GM23338 (cell line): Measurements from ENCODE around the gene FAM181B. TPM values are rescaled to one million over a fixed set of nuclear protein-coding genes. Genes with fewer than 3 reads are reported as not detected.
A peak's percentile ranks its signal among the peaks of the same experiment; 100 is the strongest.
"Not testable (repeated sequence)": the region's sequence is repeated elsewhere in the genome, so short reads cannot be mapped to it uniquely, and the experiment has no call there.

Source experiments
- ATAC-seq: fragments of 200-7000 bp; cut with Tn5 transposase; 3 replicates; pipeline ENCODE4 v1.9.1; 2020
- DNase-seq: peaks from one replicate; pipeline ENCODE4 v3.0.0-alpha.2; 2015; ENCODE audit warnings: low spot score
- H2AFZ ChIP-seq: fragments of 200-600 bp; sonication (generic); 2 replicates; pipeline ENCODE4 v1.8.0; 2016; ENCODE audit warnings: antibody characterized with exemption, mild to moderate bottlenecking, moderate library complexity
- H3F3A ChIP-seq: fragments of 200-600 bp; sonication (generic); replicated peaks from 2 replicates; pipeline ENCODE4 v1.8.0; 2017; ENCODE audit warnings: antibody characterized with exemption, mixed run types, low read depth
- H3K27ac ChIP-seq: fragments of 200-600 bp; sonication (generic); 2 replicates; pipeline ENCODE4 v1.6.1; 2016; ENCODE audit warnings: low read depth
- H3K27me3 ChIP-seq: fragments of 200-600 bp; sonication (generic); 2 replicates; pipeline ENCODE4 v1.8.0; 2016; ENCODE audit warnings: mild to moderate bottlenecking, mixed run types, moderate library complexity; ENCODE audit not compliant: insufficient read depth
- H3K36me3 ChIP-seq: fragments of 200-600 bp; sonication (generic); 2 replicates; pipeline ENCODE4 v1.8.0; 2016; ENCODE audit warnings: mild to moderate bottlenecking; ENCODE audit not compliant: insufficient read depth
- H3K4me1 ChIP-seq: fragments of 200-600 bp; sonication (generic); 2 replicates; pipeline ENCODE4 v1.8.0; 2016; ENCODE audit warnings: mild to moderate bottlenecking, moderate library complexity; ENCODE audit not compliant: insufficient read depth
- H3K4me2 ChIP-seq: fragments of 200-600 bp; sonication (generic); 2 replicates; pipeline ENCODE4 v1.7.1; 2017; ENCODE audit warnings: mixed run types
- H3K4me3 ChIP-seq: fragments of 200-600 bp; sonication (generic); 2 replicates; pipeline ENCODE4 v1.6.1; 2016; ENCODE audit warnings: mixed run types
- H3K79me2 ChIP-seq: fragments of 200-600 bp; sonication (generic); replicated peaks from 2 replicates; pipeline ENCODE4 v1.8.0; 2017; ENCODE audit warnings: mild to moderate bottlenecking; ENCODE audit not compliant: insufficient read depth
- H3K9me2 ChIP-seq: fragments of 200-600 bp; sonication (generic); 2 replicates; pipeline ENCODE4 v1.8.0; 2017; ENCODE audit not compliant: insufficient read depth
- H4K20me1 ChIP-seq: fragments of 200-600 bp; sonication (generic); replicated peaks from 2 replicates; pipeline ENCODE4 v1.8.0; 2017; ENCODE audit warnings: mild to moderate bottlenecking; ENCODE audit not compliant: insufficient read depth
- H3K27ac Mint-ChIP-seq: 2 replicates; pipeline ENCODE4 v1.8.0; 2020; ENCODE audit warnings: inconsistent platforms, mild to moderate bottlenecking, moderate library complexity, mixed read lengths
- H3K27me3 Mint-ChIP-seq: 3 replicates; pipeline ENCODE4 v1.8.0; 2022; ENCODE audit warnings: low read depth, mild to moderate bottlenecking, moderate library complexity, mixed read lengths, inconsistent platforms; ENCODE audit not compliant: insufficient read depth, poor library complexity
- H3K36me3 Mint-ChIP-seq: 3 replicates; pipeline ENCODE4 v1.8.0; 2021; ENCODE audit warnings: low read depth, mild to moderate bottlenecking, inconsistent platforms, moderate library complexity, mixed read lengths
- H3K4me1 Mint-ChIP-seq: 3 replicates; pipeline ENCODE4 v1.8.0; 2020; ENCODE audit warnings: mild to moderate bottlenecking, inconsistent platforms, mixed read lengths
- H3K4me3 Mint-ChIP-seq: 3 replicates; pipeline ENCODE4 v1.8.0; 2021; ENCODE audit warnings: moderate library complexity, mild to moderate bottlenecking, inconsistent platforms, mixed read lengths
- H3K9me3 Mint-ChIP-seq: 3 replicates; pipeline ENCODE4 v1.8.0; 2020; ENCODE audit warnings: moderate library complexity, mild to moderate bottlenecking, inconsistent platforms, mixed read lengths
- ETS1 ChIP-seq: IDR thresholded peaks from 2 replicates; pipeline ENCODE4 v1.6.1; 2016; ENCODE audit warnings: antibody characterized with exemption
- EZH2 ChIP-seq: fragments of 200-600 bp; sonication (generic); IDR thresholded peaks from one replicate; pipeline ENCODE4 v1.8.0; 2017; ENCODE audit warnings: antibody characterized with exemption, mild to moderate bottlenecking, low read depth; ENCODE audit not compliant: unreplicated experiment
- NANOG ChIP-seq: IDR thresholded peaks from 2 replicates; pipeline ENCODE4 v1.6.1; 2016; ENCODE audit warnings: antibody characterized with exemption, borderline replicate concordance
- REST ChIP-seq: IDR thresholded peaks from one replicate; pipeline ENCODE4 v1.6.1; 2018; ENCODE audit warnings: antibody characterized with exemption; ENCODE audit not compliant: unreplicated experiment
- STAT1 ChIP-seq: IDR thresholded peaks from one replicate; pipeline ENCODE4 v1.6.1; 2016; ENCODE audit warnings: antibody characterized with exemption; ENCODE audit not compliant: unreplicated experiment
- ZNF462 ChIP-seq: fragments of 250-450 bp; sonication (Bioruptor Pico); IDR thresholded peaks from 2 replicates; pipeline ENCODE4 v1.5.0; 2020; ENCODE audit warnings: mild to moderate bottlenecking, moderate library complexity
- polyA plus RNA-seq: library from polyadenylated mRNA; unstranded; fragments of >200 nt; fragmentation: Nextera tagmentation; extraction: Ambion mirVana; gene quantifications from 2 replicates; pipeline ENCODE4 v1.2.1, GENCODE V29; 2016
- total RNA-seq: library from RNA; depleted of rRNA; stranded (reverse); fragments of >200 nt; shearing (Covaris generic); gene quantifications from 2 replicates; pipeline ENCODE4 v1.2.3, GENCODE V29; 2014

The FAM181B gene
- total and polyA plus RNA-seq, 2 experiments from 2014 or later, result 0.36 to 0.87 TPM

GRCh38 chr11:82692981-82693380 lies 40.7 kb downstream of the FAM181B start (continued):
- TF ChIP-seq ZNF462 (CRISPR knock-in tag), result no peak
- no peak for TF ChIP-seq ETS1
- no peak for TF ChIP-seq NANOG

- not testable (repeated sequence) for H3K27ac ChIP-seq, DNase-seq, H3K4me2 ChIP-seq, H3K79me2 ChIP-seq, H3K36me3 Mint-ChIP-seq, H3K27ac Mint-ChIP-seq, H3K27me3 ChIP-seq, H2AFZ ChIP-seq, H3K4me1 Mint-ChIP-seq, H4K20me1 ChIP-seq, H3K36me3 ChIP-seq, H3F3A ChIP-seq, ATAC-seq, H3K9me2 ChIP-seq, H3K4me1 ChIP-seq, H3K9me3 Mint-ChIP-seq, H3K4me3 ChIP-seq, H3K27me3 Mint-ChIP-seq
- H3K4me3 Mint-ChIP-seq, result peak overlapping the region; percentile 49; the same call in 2 of the 3 replicates
These were observed 44.3 kb downstream of the FAM181B start for GRCh38 chr11:82689347-82689746.

- Mint-ChIP-seq H3K36me3 (peaks cover 4% of the 10 kb centered on the region; the same call in 1 of the 3 replicates), H3K4me1 (peaks cover 10% of the 10 kb centered on the region)
- no peak for ATAC-seq
- no peak for TF ChIP-seq EZH2
- TF ChIP-seq REST, result no peak
- no peak for TF ChIP-seq STAT1
- TF ChIP-seq ETS1, result no peak
These were observed 47.5 kb downstream of the FAM181B start for GRCh38 chr11:82686211-82686610.

More at GRCh38 chr11:82686211-82686610, 47.5 kb downstream of the FAM181B start:
- Mint-ChIP-seq H3K4me3 (no peak overlapping the region), H3K9me3 (peaks cover 10% of the 10 kb centered on the region; the same call in 2 of the 3 replicates), H3K27me3 (peaks cover 1% of the 10 kb centered on the region), H3K27ac (no peak overlapping the region)
- Histone ChIP-seq H3K4me2 (no peak overlapping the region), H3K4me1 (peaks cover 5% of the 10 kb centered on the region; the same call in 1 of the 2 replicates), H3K9me2 (no peaks in the 10 kb centered on the region), H3F3A (no peaks in the 10 kb centered on the region), H3K36me3 (no peaks in the 10 kb centered on the region), H3K79me2 (no peaks in the 10 kb centered on the region), H3K27me3 (no peaks in the 10 kb centered on the region), H3K27ac (no peak overlapping the region), H2AFZ (no peak overlapping the region), H3K4me3 (no peak overlapping the region), H4K20me1 (no peaks in the 10 kb centered on the region)
- no peak for DNase-seq
